HepG2 (cell line): ENCODE data around the gene CARD9. TPM values are rescaled to one million over a fixed set of nuclear protein-coding genes. Genes with fewer than 3 reads are reported as not detected.
A peak's percentile ranks its signal among the peaks of the same experiment; 100 is the strongest.

Source experiments
- CEBPG ChIP-seq: IDR thresholded peaks from 2 replicates; pipeline ENCODE4 v1.6.1; 2016
- ERF ChIP-seq: IDR thresholded peaks from 2 replicates; pipeline ENCODE4 v1.6.1; 2018; ENCODE audit warnings: missing biosample characterization, missing genetic modification reagents
- FOXO1 ChIP-seq: sonication (generic); formaldehyde crosslinking; IDR thresholded peaks from 2 replicates; pipeline ENCODE4 v1.4.0; 2020; ENCODE audit warnings: missing genetic modification reagents
- SNAI1 ChIP-seq: sonication (generic); formaldehyde crosslinking; IDR thresholded peaks from 2 replicates; pipeline ENCODE4 v1.5.0; 2020; ENCODE audit warnings: mild to moderate bottlenecking, missing genetic modification reagents, borderline replicate concordance
- YEATS4 ChIP-seq: sonication (generic); formaldehyde crosslinking; IDR thresholded peaks from 2 replicates; pipeline ENCODE4 v1.4.0; 2020; ENCODE audit warnings: missing genetic modification reagents, borderline replicate concordance
- ZFY ChIP-seq: sonication (generic); formaldehyde crosslinking; IDR thresholded peaks from 2 replicates; pipeline ENCODE4 v1.4.0; 2020; ENCODE audit warnings: missing genetic modification reagents
- ZNF407 ChIP-seq: sonication (generic); formaldehyde crosslinking; IDR thresholded peaks from one replicate; pipeline ENCODE4 v1.5.1; 2020; ENCODE audit warnings: mild to moderate bottlenecking, missing genetic modification reagents; ENCODE audit errors: not compliant biosample characterization
- ZNF503 ChIP-seq: sonication (generic); formaldehyde crosslinking; IDR thresholded peaks from 2 replicates; pipeline ENCODE4 v1.4.0; 2020; ENCODE audit warnings: missing genetic modification reagents
- ZNF691 ChIP-seq: sonication (generic); formaldehyde crosslinking; IDR thresholded peaks from 2 replicates; pipeline ENCODE4 v1.4.0; 2020; ENCODE audit warnings: missing genetic modification reagents, low read depth, mild to moderate bottlenecking, borderline replicate concordance
- polyA plus RNA-seq, 8 experiments: library from polyadenylated mRNA; depleted of rRNA in 3 of 8; stranded (reverse) in 7 of 8; unstranded in 1 of 8; fragments of >200 nt; fragmentation: Illumina TruSeq in 4 of 8; extraction: Trizol in 4 of 8; gene quantifications; 2 replicates each; pipeline versions ENCODE4 v1.2.1 to v1.2.3, GENCODE V29; 2011 to 2016; ENCODE audit warnings: low read depth in 4 of 8, missing spikeins in 1 of 8, mixed read lengths in 1 of 8; ENCODE audit not compliant: insufficient read depth in 1 of 8
- total RNA-seq, 5 experiments: library from RNA; depleted of rRNA; stranded (reverse); fragments of >200 nt; fragmentation: Illumina TruSeq; extraction: Trizol; gene quantifications; 2 replicates each; pipeline ENCODE4 v1.2.3, GENCODE V29; 2016; ENCODE audit warnings: low read depth in 1 of 5

The CARD9 gene
- total and polyA plus RNA-seq, 2 of the 13 experiments (the other 11 are each of a cell fraction or from before 2014, with no cell fraction given): 3.3 to 7.4 TPM

GRCh38 chr9:136410500-136411287 is 37.2 kb upstream of the CARD9 start, which contains the start of the genes ENTR1 and PMPCA (continued):
- TF ChIP-seq ZNF407 (CRISPR knock-in tag) (peak; percentile 50), YEATS4 (CRISPR knock-in tag) (peak; percentile 83), SNAI1 (CRISPR knock-in tag) (peak; percentile 38; the same call in 1 of the 2 replicates), ZNF503 (CRISPR knock-in tag) (peak; percentile 38; the same call in 1 of the 2 replicates), FOXO1 (CRISPR knock-in tag) (0 out of 2 replicates have a peak, but pooled peaks have one; percentile 24), CEBPG (CRISPR knock-in tag) (peak; percentile 37; the same call in 1 of the 2 replicates), ZFY (CRISPR knock-in tag) (peak; percentile 74), ZNF691 (CRISPR knock-in tag) (peak; percentile 69; the same call in 1 of the 2 replicates), ERF (peak; percentile 81; the same call in 1 of the 2 replicates)
